Large intestine (tissue), 3 donors: ENCODE results near the gene B3GAT2. TPM values are rescaled to one million over a fixed set of nuclear protein-coding genes. Genes with fewer than 3 reads are reported as not detected.
A peak's percentile ranks its signal among the peaks of the same experiment; 100 is the strongest.
"Not testable (repeated sequence)": the region's sequence is repeated elsewhere in the genome, so short reads cannot be mapped to it uniquely, and the experiment has no call there.

ENCODE experiments used
- DNase-seq, 2 donors: peaks; one replicate each; pipeline versions ENCODE4 v3.0.0 to v3.0.0-alpha.2; 2013
- H3K27ac ChIP-seq: one replicate; pipeline ENCODE4 v1.5.1; 2013; ENCODE audit warnings: low read length
- H3K27me3 ChIP-seq: 2 replicates; pipeline ENCODE4 v1.6.1; 2013; ENCODE audit warnings: low read length; ENCODE audit not compliant: control insufficient read depth, insufficient read depth
- H3K36me3 ChIP-seq: 2 replicates; pipeline ENCODE4 v1.6.1; 2013; ENCODE audit warnings: low read length; ENCODE audit not compliant: control insufficient read depth, insufficient read depth
- H3K4me1 ChIP-seq: one replicate; pipeline ENCODE4 v1.6.1; 2013; ENCODE audit warnings: low read length; ENCODE audit not compliant: control insufficient read depth, insufficient read depth
- H3K4me3 ChIP-seq: one replicate; pipeline ENCODE4 v1.5.1; 2013; ENCODE audit warnings: low read length
- H3K9me3 ChIP-seq: one replicate; pipeline ENCODE4 v1.6.1; 2013; ENCODE audit warnings: mild to moderate bottlenecking, low read depth, low read length, moderate library complexity; ENCODE audit not compliant: control insufficient read depth
- WGBS: methylation state at CpG from one replicate; pipeline ENCODE4 v1.1.5; 2013; ENCODE audit warnings: low lambda C conversion rate; ENCODE audit not compliant: insufficient coverage; 5-methylcytosine and 5-hydroxymethylcytosine counted together
- polyA plus RNA-seq: library from polyadenylated mRNA; unstranded; fragments of 120-200 nt; gene quantifications from one replicate; pipeline ENCODE4 v1.2.1, GENCODE V29; 2013

B3GAT2 gene
- polyA plus RNA-seq, 1 donor: 2.4 TPM

- H3K27me3 ChIP-seq: no peaks in the 10 kb centered on the region
- DNase-seq: peak in 1 of 2 donors; percentile 22
- no CpG with 5 or more reads among the region's 3 CpGs for WGBS
Measured at GRCh38 chr6:70967049-70967448, 10.2 kb upstream of the B3GAT2 start.

DNA sequence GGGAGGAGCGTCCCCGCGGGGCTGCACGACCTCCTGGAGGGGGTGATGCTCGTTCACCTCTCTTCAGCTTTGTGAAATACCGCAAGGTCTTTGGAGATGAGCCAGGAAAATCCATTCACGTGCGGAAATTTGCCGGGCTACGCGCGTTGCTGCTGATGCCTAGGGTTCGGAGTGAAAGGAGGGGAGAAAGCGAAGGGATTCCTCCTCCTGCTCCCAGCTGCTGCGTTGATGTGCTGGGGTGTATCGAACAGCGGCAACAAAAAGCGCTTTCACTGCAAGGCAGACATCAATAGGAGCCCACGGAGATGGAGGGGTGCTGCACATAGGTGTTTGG lies 391 bp upstream of the B3GAT2 start:
- Histone ChIP-seq H3K9me3 (peaks cover 8% of the 10 kb centered on the region), H3K27ac (no peak overlapping the region), H3K27me3 (peaks cover 69% of the 10 kb centered on the region), H3K4me3 (peak overlapping the region; percentile 32), H3K36me3 (no peaks in the 10 kb centered on the region), H3K4me1 (peaks cover 11% of the 10 kb centered on the region)
- WGBS: no CpG with 5 or more reads among the region's 19 CpGs
- no peak for DNase-seq

More at GRCh38 chr6:70967049-70967448, 10.2 kb upstream of the B3GAT2 start:
- Histone ChIP-seq H3K27ac (no peak overlapping the region), H3K36me3 (no peaks in the 10 kb centered on the region), H3K4me1 (no peaks in the 10 kb centered on the region), H3K9me3 (no peaks in the 10 kb centered on the region), H3K4me3 (no peak overlapping the region)

DNA sequence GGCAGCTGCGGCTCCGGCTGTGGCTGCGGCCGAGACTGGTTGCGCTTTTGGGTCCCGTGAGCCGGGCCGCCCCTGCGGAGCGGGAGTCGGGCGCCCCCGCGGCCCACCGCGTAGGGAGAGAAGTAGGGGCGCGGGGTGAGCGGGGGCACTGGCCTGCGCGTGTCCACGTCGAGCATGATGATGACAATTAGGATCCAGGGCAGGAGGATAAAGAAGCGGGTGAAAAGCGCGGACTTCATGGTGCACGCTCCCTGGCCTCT lies 739 bp downstream of the B3GAT2 start:
- H3K36me3 ChIP-seq: no peaks in the 10 kb centered on the region
- WGBS: no CpG with 5 or more reads among the region's 27 CpGs
- peak overlapping the region; percentile 32 for H3K4me3 ChIP-seq
- no peak for DNase-seq
- peaks cover 8% of the 10 kb centered on the region for H3K9me3 ChIP-seq
- no peak overlapping the region for H3K27ac ChIP-seq
- peaks cover 69% of the 10 kb centered on the region for H3K27me3 ChIP-seq
- H3K4me1 ChIP-seq: peaks cover 11% of the 10 kb centered on the region

GRCh38 chr6:70955441-70956190 lies 1.2 kb downstream of the B3GAT2 start:
- peaks cover 8% of the 10 kb centered on the region for H3K9me3 ChIP-seq
- H3K36me3 ChIP-seq: no peaks in the 10 kb centered on the region
- peak; percentile 73 to 81 for DNase-seq
- peaks cover 69% of the 10 kb centered on the region for H3K27me3 ChIP-seq
- H3K4me1 ChIP-seq: peaks cover 11% of the 10 kb centered on the region
- H3K27ac ChIP-seq: no peak overlapping the region
- no CpG with 5 or more reads among the region's 65 CpGs for WGBS
- peak overlapping the region; percentile 43 for H3K4me3 ChIP-seq

DNA sequence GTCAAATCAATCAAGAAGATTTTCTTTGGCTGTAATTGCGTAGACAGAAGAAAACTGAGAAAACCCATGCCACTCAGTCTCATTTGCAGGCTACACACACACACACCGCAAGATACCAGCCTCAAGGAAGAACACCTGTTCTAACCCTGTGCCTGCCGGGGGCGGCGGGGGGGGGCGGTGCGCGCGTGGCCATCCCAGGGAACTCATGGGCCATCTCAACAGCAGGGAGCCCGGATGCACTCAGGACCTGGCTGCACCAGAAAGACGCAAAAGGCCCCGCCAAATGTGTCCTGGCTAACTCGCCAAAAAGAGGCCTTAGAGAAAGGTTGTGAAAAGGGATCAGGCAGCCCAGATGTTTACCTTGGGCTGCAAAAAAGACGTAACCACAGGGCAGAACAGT lies 2.1 kb downstream of the B3GAT2 start:
- Histone ChIP-seq H3K9me3 (peaks cover 8% of the 10 kb centered on the region), H3K27me3 (peaks cover 68% of the 10 kb centered on the region), H3K4me3 (no peak overlapping the region), H3K27ac (no peak overlapping the region), H3K4me1 (peaks cover 11% of the 10 kb centered on the region), H3K36me3 (no peaks in the 10 kb centered on the region)
- no peak for DNase-seq
- WGBS: 33% methylated on average over 1 of the region's 14 CpGs

GRCh38 chr6:70954176-70954575 lies 2.7 kb downstream of the B3GAT2 start:
- Histone ChIP-seq H3K27me3 (peaks cover 64% of the 10 kb centered on the region), H3K27ac (no peak overlapping the region), H3K36me3 (no peaks in the 10 kb centered on the region), H3K9me3 (peaks cover 8% of the 10 kb centered on the region), H3K4me3 (no peak overlapping the region), H3K4me1 (peaks cover 11% of the 10 kb centered on the region)
- 100% methylated on average over 1 of the region's 3 CpGs for WGBS
- DNase-seq: no peak

- WGBS: 87% methylated on average over 3 of the region's 3 CpGs
- no peak overlapping the region for H3K4me3 ChIP-seq
- no peak overlapping the region for H3K27ac ChIP-seq
- peaks cover 11% of the 10 kb centered on the region for H3K4me1 ChIP-seq
- no peaks in the 10 kb centered on the region for H3K36me3 ChIP-seq
- H3K9me3 ChIP-seq: peaks cover 8% of the 10 kb centered on the region
- peaks cover 50% of the 10 kb centered on the region for H3K27me3 ChIP-seq
- DNase-seq: no peak
Measured at GRCh38 chr6:70952608-70953165, 4.2 kb downstream of the B3GAT2 start.

DNA sequence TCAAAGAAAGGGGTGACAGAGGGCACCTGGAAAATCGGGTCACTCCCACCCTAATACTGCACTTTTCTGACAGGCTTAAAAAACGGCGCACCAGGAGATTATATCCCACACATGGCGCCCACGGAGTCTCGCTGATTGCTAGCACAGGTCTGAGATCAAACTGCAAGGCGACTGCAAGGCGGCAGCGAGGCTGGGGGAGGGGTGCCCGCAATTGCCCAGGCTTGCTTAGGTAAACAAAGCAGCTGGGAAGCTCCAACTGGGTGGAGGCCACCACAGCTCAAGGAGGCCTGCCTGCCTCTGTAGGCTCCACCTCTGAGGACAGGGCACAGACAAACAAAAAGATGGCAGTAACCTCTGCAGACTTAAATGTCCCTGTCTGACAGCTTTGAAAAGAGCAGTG lies 12.5 kb downstream of the B3GAT2 start:
- DNase-seq, H3K36me3 ChIP-seq, H3K4me3 ChIP-seq, H3K4me1 ChIP-seq, H3K9me3 ChIP-seq, H3K27ac ChIP-seq, H3K27me3 ChIP-seq: not testable (repeated sequence)
- no CpG with 5 or more reads among the region's 10 CpGs for WGBS

GRCh38 chr6:70933853-70934252 lies 23.0 kb downstream of the B3GAT2 start:
- WGBS: no CpG with 5 or more reads among the region's 3 CpGs
- Histone ChIP-seq H3K9me3 (no peaks in the 10 kb centered on the region), H3K36me3 (no peaks in the 10 kb centered on the region), H3K4me1 (no peaks in the 10 kb centered on the region), H3K27me3 (no peaks in the 10 kb centered on the region), H3K4me3 (no peak overlapping the region), H3K27ac (no peak overlapping the region)
- DNase-seq: no peak

GRCh38 chr6:70905742-70906141 lies 51.1 kb downstream of the B3GAT2 start:
- H3K4me3 ChIP-seq: no peak overlapping the region
- H3K27ac ChIP-seq: no peak overlapping the region
- H3K27me3 ChIP-seq: no peaks in the 10 kb centered on the region
- no peak for DNase-seq
- WGBS: no CpG with 5 or more reads among the region's 1 CpG
- H3K4me1 ChIP-seq: no peaks in the 10 kb centered on the region
- no peaks in the 10 kb centered on the region for H3K9me3 ChIP-seq
- no peaks in the 10 kb centered on the region for H3K36me3 ChIP-seq
